CD14-positive monocyte (primary cell): ENCODE measurements around the gene ATP2A2. TPM values are rescaled to one million over a fixed set of nuclear protein-coding genes. Genes with fewer than 3 reads are reported as not detected.

ENCODE experiments used
- DNase-seq, 3 donors: peaks; one replicate each; pipeline ENCODE4 v3.0.0-alpha.2; 2011 to 2022
- H2AFZ ChIP-seq: 2 replicates; pipeline ENCODE4 v1.6.0; 2012; ENCODE audit warnings: mild to moderate bottlenecking, low read depth, low read length, inconsistent platforms; ENCODE audit not compliant: insufficient read depth, poor library complexity, severe bottlenecking
- H3K27ac ChIP-seq, 2 donors: 1 replicate in 1 of 2; 2 replicates in 1 of 2; pipeline ENCODE4 v1.5.1; 2012 to 2013; ENCODE audit warnings: low read length in 2 of 2, control low read depth in 1 of 2, inconsistent platforms in 1 of 2, low read depth in 1 of 2, mild to moderate bottlenecking in 1 of 2
- H3K27me3 ChIP-seq, 2 donors: one replicate each; pipeline versions ENCODE4 v1.6.0 to v1.6.1; 2011 to 2013; ENCODE audit warnings: low read length in 2 of 2; ENCODE audit not compliant: control insufficient read depth in 2 of 2, insufficient read depth in 2 of 2
- H3K36me3 ChIP-seq, 2 donors: replicated peaks in 1 of 2; 1 replicate in 1 of 2; 2 replicates in 1 of 2; pipeline versions ENCODE4 v1.5.1 to v1.6.1; 2012 to 2013; ENCODE audit warnings: low read length in 2 of 2, control low read depth in 1 of 2, inconsistent platforms in 1 of 2, mild to moderate bottlenecking in 1 of 2; ENCODE audit not compliant: insufficient read depth in 2 of 2, control insufficient read depth in 1 of 2
- H3K4me1 ChIP-seq, 2 donors: 1 replicate in 1 of 2; 2 replicates in 1 of 2; pipeline versions ENCODE4 v1.5.1 to v1.6.1; 2012 to 2013; ENCODE audit warnings: low read length in 2 of 2, control low read depth in 1 of 2, inconsistent platforms in 1 of 2, mild to moderate bottlenecking in 1 of 2, moderate library complexity in 1 of 2; ENCODE audit not compliant: insufficient read depth in 2 of 2, control insufficient read depth in 1 of 2
- H3K4me2 ChIP-seq: replicated peaks from 2 replicates; pipeline ENCODE3; 2012; ENCODE audit warnings: low read length, moderate library complexity, mild to moderate bottlenecking; ENCODE audit not compliant: poor library complexity, severe bottlenecking; ENCODE audit errors: extremely low read depth
- H3K4me3 ChIP-seq, 3 experiments: fragments of 200-600 bp in 1 of 3; sonication (generic) in 1 of 3; replicated peaks in 1 of 3; 1 replicate in 2 of 3; 2 replicates in 1 of 3; pipeline ENCODE4 v1.5.1; 2011 to 2013; ENCODE audit warnings: low read length in 3 of 3, mild to moderate bottlenecking in 3 of 3, control low read depth in 2 of 3, low read depth in 2 of 3, inconsistent platforms in 1 of 3, moderate library complexity in 1 of 3
- H3K79me2 ChIP-seq: 2 replicates; pipeline ENCODE4 v1.6.0; 2012; ENCODE audit warnings: mild to moderate bottlenecking, control low read depth, inconsistent platforms, low read length, moderate library complexity; ENCODE audit not compliant: insufficient read depth
- H3K9ac ChIP-seq: 2 replicates; pipeline ENCODE4 v1.6.0; 2017; ENCODE audit warnings: low read length, mild to moderate bottlenecking; ENCODE audit not compliant: insufficient read depth, poor library complexity, severe bottlenecking
- H3K9me3 ChIP-seq, 2 donors: replicated peaks in 1 of 2; 1 replicate in 1 of 2; 2 replicates in 1 of 2; pipeline versions ENCODE4 v1.5.1 to v1.6.1; 2012 to 2013; ENCODE audit warnings: low read length in 2 of 2, control low read depth in 1 of 2; ENCODE audit not compliant: control insufficient read depth in 1 of 2, insufficient read depth in 1 of 2
- H4K20me1 ChIP-seq: 2 replicates; pipeline ENCODE4 v1.6.0; 2012; ENCODE audit warnings: mild to moderate bottlenecking, low read length, control low read depth, moderate library complexity; ENCODE audit not compliant: insufficient read depth
- H3K27ac Mint-ChIP-seq, 7 donors: one replicate each; pipeline ENCODE4 v1.8.0; 2020; ENCODE audit warnings: mild to moderate bottlenecking in 7 of 7, mixed read lengths in 7 of 7, moderate library complexity in 6 of 7, inconsistent platforms in 2 of 7
- H3K27me3 Mint-ChIP-seq, 3 donors: one replicate each; pipeline ENCODE4 v1.8.0; 2021 to 2022; ENCODE audit warnings: low read depth in 3 of 3, mild to moderate bottlenecking in 3 of 3, mixed read lengths in 3 of 3, moderate library complexity in 3 of 3, inconsistent platforms in 1 of 3
- H3K36me3 Mint-ChIP-seq, 2 donors: one replicate each; pipeline ENCODE4 v1.8.0; 2020; ENCODE audit warnings: mixed read lengths in 2 of 2, inconsistent platforms in 1 of 2, mild to moderate bottlenecking in 1 of 2
- H3K4me1 Mint-ChIP-seq: one replicate; pipeline ENCODE4 v1.8.0; 2020; ENCODE audit warnings: mild to moderate bottlenecking, mixed read lengths
- H3K4me3 Mint-ChIP-seq, 2 donors: one replicate each; pipeline ENCODE4 v1.8.0; 2020; ENCODE audit warnings: mild to moderate bottlenecking in 2 of 2, mixed read lengths in 2 of 2, moderate library complexity in 1 of 2
- H3K9me3 Mint-ChIP-seq, 7 donors: one replicate each; pipeline ENCODE4 v1.8.0; 2020 to 2022; ENCODE audit warnings: mixed read lengths in 7 of 7, mild to moderate bottlenecking in 6 of 7, moderate library complexity in 6 of 7, inconsistent platforms in 2 of 7
- CTCF ChIP-seq: fragments of 200-600 bp; IDR thresholded peaks from one replicate; pipeline ENCODE4 v1.8.0; 2022; ENCODE audit warnings: antibody characterized with exemption, mild to moderate bottlenecking
- WGBS: methylation state at CpG from one replicate; pipeline ENCODE4 v1.1.5; 2013; ENCODE audit warnings: missing lambda C conversion rate; ENCODE audit not compliant: insufficient coverage; 5-methylcytosine and 5-hydroxymethylcytosine counted together
- intact Hi-C, 2 donors: fragments of 100-400 bp; cut with micrococcal nuclease; formaldehyde crosslinking; loops; one replicate each; pipeline versions ENCODE4 v1.15.0 to v1.15.1; 2023
- polyA plus RNA-seq, 3 donors: library from polyadenylated mRNA; depleted of rRNA in 1 of 3; unstranded in 2 of 3; stranded (reverse) in 1 of 3; fragments of 300-500 nt in 2 of 3; fragments of >200 nt in 1 of 3; fragmentation: Illumina TruSeq in 2 of 3; gene quantifications; 1 replicate in 2 of 3; 2 replicates in 1 of 3; pipeline ENCODE4 v1.2.3, GENCODE V29; 2012 to 2021

The ATP2A2 gene
- polyA plus RNA-seq, 3 donors: 4.5 to 83.1 (median 6.9) TPM

GRCh38 chr12:110234755-110235154, 46.3 kb upstream of the ATP2A2 start:
- Mint-ChIP-seq H3K27ac (peak overlapping the region; percentile 89 to 93 (median 90)), H3K4me1 (peaks cover 34% of the 10 kb centered on the region), H3K9me3 (no peaks in the 10 kb centered on the region), H3K27me3 (peaks cover 0 to 2% (median 0%) of the 10 kb centered on the region in 3 donors), H3K36me3 (no peaks in the 10 kb centered on the region), H3K4me3 (peak overlapping the region in 1 of 2 donors; percentile 50)
- WGBS: no CpG with 5 or more reads among the region's 3 CpGs
- Histone ChIP-seq H2AFZ (peak overlapping the region; percentile 15), H3K79me2 (no peaks in the 10 kb centered on the region), H3K9me3 (no peaks in the 10 kb centered on the region), H3K9ac (peak overlapping the region; percentile 57), H3K4me3 (peak overlapping the region; percentile 28 to 64 (median 64)), H3K27me3 (no peaks in the 10 kb centered on the region), H4K20me1 (no peaks in the 10 kb centered on the region), H3K4me1 (peaks cover 31 to 44% of the 10 kb centered on the region in 2 donors), H3K27ac (peak overlapping the region in 1 of 2 donors; percentile 82), H3K36me3 (no peaks in the 10 kb centered on the region), H3K4me2 (peak overlapping the region; percentile 65)
- intact Hi-C loops: loop anchor here in 1 of 2 donors (10.0 kb wide), 1 partner anchor 50 kb away; the partner anchor contains the start of gene ATP2A2
- peak; percentile 53 to 72 (median 63) for DNase-seq
- TF ChIP-seq CTCF: no peak

- Histone ChIP-seq H2AFZ (no peak overlapping the region), H3K4me3 (peak overlapping the region in 1 of 3 experiments; percentile 64), H3K36me3 (no peaks in the 10 kb centered on the region), H3K79me2 (no peaks in the 10 kb centered on the region), H3K9me3 (no peaks in the 10 kb centered on the region), H3K27me3 (no peaks in the 10 kb centered on the region), H3K4me2 (peak overlapping the region; percentile 65), H3K4me1 (peaks cover 31 to 44% of the 10 kb centered on the region in 2 donors), H3K9ac (peak overlapping the region; percentile 57), H4K20me1 (no peaks in the 10 kb centered on the region), H3K27ac (peak overlapping the region in 1 of 2 donors; percentile 82)
- Mint-ChIP-seq H3K36me3 (no peaks in the 10 kb centered on the region), H3K4me1 (peaks cover 34% of the 10 kb centered on the region), H3K4me3 (peak overlapping the region; percentile 5 to 51), H3K27ac (peak overlapping the region; percentile 89 to 93 (median 90)), H3K9me3 (no peaks in the 10 kb centered on the region), H3K27me3 (no peaks in the 10 kb centered on the region)
- TF ChIP-seq CTCF: no peak
- DNase-seq: peak in 2 of 3 donors; percentile 52 to 73
- intact Hi-C loops: loop anchor here in 1 of 2 donors (10.0 kb wide), 1 partner anchor 49 kb away; the partner anchor contains the start of gene ATP2A2
- WGBS: 20% methylated on average over 1 of the region's 1 CpG
These were observed 45.7 kb upstream of the ATP2A2 start for GRCh38 chr12:110235383-110235782.
